SK-N-SH (cell line): Measurements from ENCODE around the gene SGCA. TPM values are rescaled to one million over a fixed set of nuclear protein-coding genes. Genes with fewer than 3 reads are reported as not detected.

Experiments used
- CTCF ChIA-PET: fragments of 300-600, 350-600 bp; formaldehyde crosslinking; extraction: SDS; loops from one replicate; lab custom pipeline; 2021; lab: Yijun Ruan, JAX
- POLR2A ChIA-PET: fragments of 350-600 bp; sonication (Branson Sonifier 250); formaldehyde crosslinking; extraction: SDS; loops from one replicate; lab custom pipeline; 2020; ENCODE audit warnings: antibody characterized with exemption, inconsistent platforms; lab: Yijun Ruan, JAX
- DNase-seq: peaks from one replicate; pipeline ENCODE4 v3.0.0; 2012
- H2AFZ ChIP-seq: fragments of 200-600 bp; sonication (generic); 2 replicates; pipeline ENCODE4 v1.8.1; 2016; ENCODE audit warnings: antibody characterized with exemption, mild to moderate bottlenecking, low read depth
- H3F3A ChIP-seq: fragments of 200-600 bp; sonication (generic); replicated peaks from 2 replicates; pipeline ENCODE3; 2016; ENCODE audit warnings: antibody characterized with exemption, mild to moderate bottlenecking; ENCODE audit not compliant: insufficient read depth
- H3K27ac ChIP-seq, 2 experiments: fragments of 200-500 bp in 1 of 2; fragments of 200-600 bp in 1 of 2; sonication (Bioruptor generic) in 1 of 2; sonication (generic), shearing (Covaris generic) in 1 of 2; 2 replicates each; pipeline versions ENCODE4 v1.5.1 to v1.6.1; 2014 to 2016; ENCODE audit warnings: low read depth in 2 of 2, inconsistent platforms in 1 of 2, low read length in 1 of 2, mild to moderate bottlenecking in 1 of 2, mixed read lengths in 1 of 2
- H3K27me3 ChIP-seq: fragments of 200-600 bp; sonication (generic), shearing (Covaris generic); 2 replicates; pipeline ENCODE4 v1.6.1; 2016; ENCODE audit warnings: mixed run types; ENCODE audit not compliant: insufficient read depth
- H3K36me3 ChIP-seq, 2 experiments: fragments of 200-500 bp in 1 of 2; fragments of 200-600 bp in 1 of 2; sonication (Bioruptor generic) in 1 of 2; sonication (generic) in 1 of 2; replicated peaks in 1 of 2; 2 replicates each; pipeline versions ENCODE3 to v1.5.1; 2014 to 2016; ENCODE audit warnings: low read length in 1 of 2, mild to moderate bottlenecking in 1 of 2; ENCODE audit not compliant: insufficient read depth in 2 of 2, control insufficient read depth in 1 of 2
- H3K4me1 ChIP-seq, 2 experiments: fragments of 200-500 bp in 1 of 2; fragments of 200-600 bp in 1 of 2; sonication (Bioruptor generic) in 1 of 2; sonication (generic), shearing (Covaris generic) in 1 of 2; 2 replicates each; pipeline versions ENCODE4 v1.5.1 to v1.6.1; 2014 to 2016; ENCODE audit warnings: low read depth in 1 of 2, low read length in 1 of 2, mixed run types in 1 of 2; ENCODE audit not compliant: insufficient read depth in 2 of 2, control insufficient read depth in 1 of 2
- H3K4me2 ChIP-seq: fragments of 200-600 bp; sonication (generic), shearing (Covaris generic); 2 replicates; pipeline ENCODE4 v1.6.1; 2017; ENCODE audit warnings: mixed run types
- H3K4me3 ChIP-seq, 2 experiments: fragments of 200-500 bp in 1 of 2; fragments of 200-600 bp in 1 of 2; sonication (Bioruptor generic) in 1 of 2; sonication (generic), shearing (Covaris generic) in 1 of 2; 2 replicates each; pipeline versions ENCODE4 v1.5.1 to v1.8.1; 2014 to 2016; ENCODE audit warnings: low read depth in 2 of 2, inconsistent platforms in 1 of 2, low read length in 1 of 2, mild to moderate bottlenecking in 1 of 2, mixed read lengths in 1 of 2, moderate library complexity in 1 of 2
- H3K79me2 ChIP-seq: fragments of 200-600 bp; sonication (generic); 2 replicates; pipeline ENCODE4 v1.8.1; 2017; ENCODE audit warnings: mild to moderate bottlenecking; ENCODE audit not compliant: insufficient read depth
- H3K9ac ChIP-seq: fragments of 200-600 bp; sonication (generic); 2 replicates; pipeline ENCODE4 v1.6.1; 2017; ENCODE audit warnings: mixed run types
- H3K9me2 ChIP-seq: fragments of 200-600 bp; sonication (generic); 2 replicates; pipeline ENCODE4 v1.6.1; 2017; ENCODE audit warnings: mixed run types
- H3K9me3 ChIP-seq: fragments of 200-600 bp; sonication (generic); 2 replicates; pipeline ENCODE4 v1.6.1; 2017; ENCODE audit warnings: mixed run types, mild to moderate bottlenecking, moderate library complexity
- H4K20me1 ChIP-seq: fragments of 200-600 bp; sonication (generic); 2 replicates; pipeline ENCODE4 v1.6.1; 2017; ENCODE audit warnings: mild to moderate bottlenecking, mixed run types; ENCODE audit not compliant: insufficient read depth
- CTCF ChIP-seq: fragments of 200-600 bp; sonication (generic); IDR thresholded peaks from 2 replicates; pipeline ENCODE4 v1.6.1; 2017; ENCODE audit warnings: antibody characterized with exemption, mild to moderate bottlenecking, moderate library complexity
- EZH2phosphoT487 ChIP-seq: fragments of 200-600 bp; sonication (generic); IDR thresholded peaks from 2 replicates; pipeline ENCODE4 v1.6.1; 2017; ENCODE audit warnings: low read depth, mixed run types, mild to moderate bottlenecking, antibody characterized with exemption, moderate library complexity, borderline replicate concordance
- FOSL2 ChIP-seq: IDR thresholded peaks from 2 replicates; pipeline ENCODE4 v1.4.0; 2012; ENCODE audit warnings: low read depth, mild to moderate bottlenecking, moderate library complexity, borderline replicate concordance
- GATA2 ChIP-seq: sonication (generic); formaldehyde crosslinking; IDR thresholded peaks from 2 replicates; pipeline ENCODE4 v1.5.0; 2020; ENCODE audit warnings: mild to moderate bottlenecking, missing genetic modification reagents
- MAX ChIP-seq: IDR thresholded peaks from 2 replicates; pipeline ENCODE4 v1.4.0; 2012; ENCODE audit warnings: low read depth
- NRF1 ChIP-seq: IDR thresholded peaks from 2 replicates; pipeline ENCODE4 v1.6.1; 2012; ENCODE audit warnings: low read depth, mild to moderate bottlenecking, low read length
- PBX3 ChIP-seq: IDR thresholded peaks from 2 replicates; pipeline ENCODE4; 2012
- REST ChIP-seq: IDR thresholded peaks from 2 replicates; pipeline ENCODE4 v1.6.1; 2012; ENCODE audit warnings: mild to moderate bottlenecking, low read depth, low read length, moderate library complexity
- RXRA ChIP-seq: IDR thresholded peaks from 2 replicates; pipeline ENCODE4 v1.4.0; 2012; ENCODE audit warnings: low read depth, mild to moderate bottlenecking, borderline replicate concordance
- SMC3 ChIP-seq: IDR thresholded peaks from 2 replicates; pipeline ENCODE4 v1.6.1; 2012; ENCODE audit warnings: low read depth, low read length, improper control_type of control experiment
- TCF12 ChIP-seq: IDR thresholded peaks from 2 replicates; pipeline ENCODE4 v1.4.0; 2012
- USF1 ChIP-seq: IDR thresholded peaks from 2 replicates; pipeline ENCODE4 v1.4.0; 2012; ENCODE audit warnings: low read depth, borderline replicate concordance
- YY1 ChIP-seq: IDR thresholded peaks from 2 replicates; pipeline ENCODE4 v1.4.0; 2012; ENCODE audit warnings: low read depth, mild to moderate bottlenecking
- ZBTB33 ChIP-seq: IDR thresholded peaks from 2 replicates; pipeline ENCODE4 v1.4.0; 2012; ENCODE audit warnings: low read depth, borderline replicate concordance
- WGBS: methylation state at CpG from one replicate; pipeline ENCODE4 v1.1.6; 2017; ENCODE audit warnings: low lambda C conversion rate; 5-methylcytosine and 5-hydroxymethylcytosine counted together
- polyA plus RNA-seq, 3 experiments: library from polyadenylated mRNA; depleted of rRNA; stranded (reverse); fragments of >200 nt; gene quantifications; 2 replicates each; pipeline ENCODE4 v1.2.3, GENCODE V29; 2012

Gene SGCA
- polyA plus RNA-seq, 1 of the 3 experiments (the other 2 are of a cell fraction), result not detected

GRCh38 chr17:50135316-50136095 lies 30.3 kb upstream of the SGCA start (continued):
- no peak for TF ChIP-seq CTCF

- Histone ChIP-seq H4K20me1 (peaks cover 17% of the 10 kb centered on the region), H3K79me2 (peaks cover 4% of the 10 kb centered on the region; the same call in 1 of the 2 replicates), H3K27ac (no peak overlapping the region), H3K27me3 (no peaks in the 10 kb centered on the region), H3K9ac (no peak overlapping the region), H3K36me3 (peaks cover 36 to 59% of the 10 kb centered on the region in 2 experiments), H3K4me2 (no peak overlapping the region), H3F3A (peaks cover 33% of the 10 kb centered on the region), H3K9me3 (no peaks in the 10 kb centered on the region), H3K4me1 (peaks cover 19 to 20% of the 10 kb centered on the region in 2 experiments; a peak in 3 of 4 replicates), H3K4me3 (no peak overlapping the region), H3K9me2 (no peaks in the 10 kb centered on the region), H2AFZ (no peak overlapping the region)
- 93% methylated on average over 11 of the region's 11 CpGs for WGBS
- DNase-seq, result no peak
- ChIA-PET CTCF (interaction anchor here (1.1 to 9.3 kb wide), 8 partner anchors 15 to 62 kb away, joined by 4 to 169 read pairs (median 6); partner anchors contain the start of genes PDK2 and PPP1R9B), POLR2A (interaction anchor here (1.4 to 1.6 kb wide), 2 partner anchors 12 to 16 kb away, joined by 3 to 6 read pairs; no protein-coding TSS in a partner anchor)
- TF ChIP-seq MAX (no peak), CTCF (no peak), REST (no peak), NRF1 (no peak), SMC3 (no peak), GATA2 (CRISPR knock-in tag) (no peak), USF1 (no peak), EZH2phosphoT487 (no peak), FOSL2 (no peak), ZBTB33 (no peak), PBX3 (no peak), TCF12 (no peak), YY1 (no peak), RXRA (no peak)
- TF ChIP-seq, all 33 proteins: peak for 0
These were observed 29.6 kb upstream of the SGCA start for GRCh38 chr17:50136096-50136687.
